GM21526 (cell line): Measurements from ENCODE around the gene INCA1.
A peak's percentile ranks its signal among the peaks of the same experiment; 100 is the strongest.
"Not testable (repeated sequence)": the region's sequence is repeated elsewhere in the genome, so short reads cannot be mapped to it uniquely, and the experiment has no call there.

ENCODE experiments used
- ATAC-seq: cut with Tn5 transposase; IDR thresholded peaks from one replicate; pipeline ENCODE4 v1.9.1; 2021; ENCODE audit warnings: moderate library complexity; ENCODE audit not compliant: unreplicated experiment, low FRiP score

Gene INCA1

GRCh38 chr17:4997302-4998026 is at the start of gene INCA1, which contains the start of gene KIF1C:
Gene INCA1, minus strand, starts transcription at chr17:4997522. Its CDS starts 3,085 bp downstream, at chr17:4994437.
Gene KIF1C, plus strand, starts transcription at chr17:4997950. Its CDS starts 2,297 bp downstream, at chr17:5000247.
- peak; percentile 74 for ATAC-seq

- no peak for ATAC-seq
Measured at GRCh38 chr17:5045496-5045895, 48.2 kb upstream of the INCA1 start.

GRCh38 chr17:5044630-5045029 is 47.3 kb upstream of the INCA1 start:
- ATAC-seq: no peak

- no peak for ATAC-seq
Measured at GRCh38 chr17:5043524-5043923, 46.2 kb upstream of the INCA1 start.

GRCh38 chr17:5042157-5043022 is 45.1 kb upstream of the INCA1 start:
- ATAC-seq: no peak

- ATAC-seq: no peak
Measured at GRCh38 chr17:5035315-5035714, 38.0 kb upstream of the INCA1 start, which contains the start of gene SLC52A1. Gene SLC52A1, minus strand, starts transcription at chr17:5035426. Its CDS starts 820 bp downstream, at chr17:5034606.

GRCh38 chr17:5034651-5035050 is 37.3 kb upstream of the INCA1 start:
- ATAC-seq: no peak

- no peak for ATAC-seq
Measured at GRCh38 chr17:5034063-5034462, 36.7 kb upstream of the INCA1 start.

- no peak for ATAC-seq
Measured at GRCh38 chr17:5033352-5034015, 36.2 kb upstream of the INCA1 start.

GRCh38 chr17:5032865-5033264 is 35.5 kb upstream of the INCA1 start:
- no peak for ATAC-seq

GRCh38 chr17:5031365-5032082 is 34.2 kb upstream of the INCA1 start:
- no peak for ATAC-seq

GRCh38 chr17:5030168-5030567 is 32.8 kb upstream of the INCA1 start:
- not testable (repeated sequence) for ATAC-seq

- no peak for ATAC-seq
Measured at GRCh38 chr17:5027916-5028315, 30.6 kb upstream of the INCA1 start.

- no peak for ATAC-seq
Measured at GRCh38 chr17:5027299-5027698, 30.0 kb upstream of the INCA1 start.

- ATAC-seq: no peak
Measured at GRCh38 chr17:5024604-5025003, 27.3 kb upstream of the INCA1 start.

- no peak for ATAC-seq
Measured at GRCh38 chr17:5023588-5024147, 26.3 kb upstream of the INCA1 start.

GRCh38 chr17:5022171-5022711 is 24.9 kb upstream of the INCA1 start:
- ATAC-seq: no peak

- ATAC-seq: no peak
Measured at GRCh38 chr17:5020502-5021023, 23.2 kb upstream of the INCA1 start.

GRCh38 chr17:5019475-5019956 is 22.2 kb upstream of the INCA1 start:
- no peak for ATAC-seq
